BJ (cell line): ENCODE measurements around the gene ZDHHC20. TPM values are rescaled to one million over a fixed set of nuclear protein-coding genes. Genes with fewer than 3 reads are reported as not detected.

Experiments
- CTCF ChIA-PET: fragments of 350-600 bp; formaldehyde crosslinking; extraction: SDS; loops from one replicate; lab custom pipeline; 2021; ENCODE audit warnings: antibody characterized with exemption, inconsistent platforms; lab: Yijun Ruan, JAX
- POLR2A ChIA-PET: fragments of 300-600 bp; sonication (Branson Sonifier 250); formaldehyde crosslinking; extraction: SDS; loops from one replicate; lab custom pipeline; 2021; ENCODE audit warnings: antibody characterized with exemption; lab: Charles Lee
- DNase-seq: peaks from one replicate; pipeline ENCODE4 v3.0.0-alpha.2; 2011; ENCODE audit warnings: low read depth
- H3K27me3 ChIP-seq: 2 replicates; pipeline ENCODE4 v1.6.0; 2011; ENCODE audit warnings: low read length; ENCODE audit not compliant: control insufficient read depth, insufficient read depth
- H3K36me3 ChIP-seq: 2 replicates; pipeline ENCODE4 v1.5.1; 2011; ENCODE audit warnings: low read length; ENCODE audit not compliant: control insufficient read depth, insufficient read depth
- H3K4me3 ChIP-seq: 2 replicates; pipeline ENCODE4 v1.5.1; 2011; ENCODE audit warnings: low read depth, mild to moderate bottlenecking, control low read depth, low read length
- CTCF ChIP-seq: IDR thresholded peaks from 2 replicates; pipeline ENCODE4 v1.5.1; 2011; ENCODE audit warnings: low read depth, mild to moderate bottlenecking, control low read depth, inconsistent platforms, low read length, moderate library complexity; ENCODE audit not compliant: insufficient read depth
- polyA plus RNA-seq: library from polyadenylated mRNA; depleted of rRNA; stranded (reverse); fragments of >200 nt; gene quantifications from 2 replicates; pipeline ENCODE4 v1.2.3, GENCODE V29; 2011

ZDHHC20 gene
- polyA plus RNA-seq, 1 experiment: 20.2 TPM

DNA sequence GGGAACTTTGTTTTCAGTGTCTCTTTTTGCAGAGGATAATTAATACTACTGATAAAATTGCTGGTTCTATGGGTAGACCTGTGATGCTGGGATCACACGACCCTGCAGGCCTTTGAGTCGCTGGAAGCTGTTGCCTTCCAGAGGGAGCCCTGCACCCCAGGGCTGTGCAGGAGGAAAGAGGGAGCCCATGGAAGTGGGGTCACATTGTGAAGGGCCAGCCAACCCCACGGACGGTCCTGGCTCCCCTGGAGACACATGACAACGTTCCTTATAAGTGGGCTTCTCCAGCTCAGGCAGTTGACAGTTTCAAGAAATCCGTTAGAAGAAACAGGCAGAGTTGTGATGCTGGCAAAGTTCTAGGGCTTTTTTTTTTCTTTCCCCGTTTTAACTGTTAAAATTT is 98.0 kb downstream of the ZDHHC20 start:
- Histone ChIP-seq H3K36me3 (no peaks in the 10 kb centered on the region), H3K4me3 (no peak overlapping the region), H3K27me3 (peaks cover 3% of the 10 kb centered on the region; the same call in 1 of the 2 replicates)
- DNase-seq: no peak
- ChIA-PET CTCF (no interaction called here), POLR2A (no interaction called here)
- TF ChIP-seq CTCF: no peak

DNA sequence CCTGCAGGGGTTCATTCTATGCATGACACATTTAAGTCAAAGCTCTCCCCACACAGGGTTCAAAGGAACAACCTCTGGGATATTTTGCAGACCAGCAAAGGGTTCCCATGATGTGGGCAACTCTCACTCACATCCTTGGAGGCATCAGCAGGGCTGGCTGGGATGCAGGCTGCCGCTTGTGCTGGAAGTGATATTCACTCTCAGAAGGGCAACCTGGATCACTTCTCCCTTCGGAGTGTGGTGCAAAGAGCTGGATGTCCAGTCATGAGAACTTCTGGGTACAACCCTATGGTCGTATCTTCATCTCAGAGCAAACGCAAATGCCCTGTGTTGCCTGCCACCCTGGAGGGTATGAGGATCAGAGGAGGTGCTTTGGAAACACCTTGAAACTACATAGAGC is 98.6 kb downstream of the ZDHHC20 start:
- no peak overlapping the region for H3K4me3 ChIP-seq
- no peak for DNase-seq
- no peaks in the 10 kb centered on the region for H3K36me3 ChIP-seq
- ChIA-PET CTCF (no interaction called here), POLR2A (no interaction called here)
- H3K27me3 ChIP-seq: peaks cover 3% of the 10 kb centered on the region; the same call in 1 of the 2 replicates
- no peak for TF ChIP-seq CTCF

GRCh38 chr13:21359855-21360254 is 99.2 kb downstream of the ZDHHC20 start:
- DNase-seq: no peak
- ChIA-PET CTCF (no interaction called here), POLR2A (no interaction called here)
- Histone ChIP-seq H3K36me3 (no peaks in the 10 kb centered on the region), H3K27me3 (peaks cover 3% of the 10 kb centered on the region; the same call in 1 of the 2 replicates), H3K4me3 (no peak overlapping the region)
- no peak for TF ChIP-seq CTCF

- CTCF ChIA-PET: interaction anchor here (1.5 kb wide), 1 partner anchor 15 kb away, joined by 4 read pairs; no protein-coding TSS in a partner anchor
- no peaks in the 10 kb centered on the region for H3K36me3 ChIP-seq
- no peak for TF ChIP-seq CTCF
- no peaks in the 10 kb centered on the region for H3K27me3 ChIP-seq
- H3K4me3 ChIP-seq: no peak overlapping the region
- POLR2A ChIA-PET: no interaction called here
- DNase-seq: no peak
Observed at GRCh38 chr13:21355304-21355703, 103.8 kb downstream of the ZDHHC20 start.

DNA sequence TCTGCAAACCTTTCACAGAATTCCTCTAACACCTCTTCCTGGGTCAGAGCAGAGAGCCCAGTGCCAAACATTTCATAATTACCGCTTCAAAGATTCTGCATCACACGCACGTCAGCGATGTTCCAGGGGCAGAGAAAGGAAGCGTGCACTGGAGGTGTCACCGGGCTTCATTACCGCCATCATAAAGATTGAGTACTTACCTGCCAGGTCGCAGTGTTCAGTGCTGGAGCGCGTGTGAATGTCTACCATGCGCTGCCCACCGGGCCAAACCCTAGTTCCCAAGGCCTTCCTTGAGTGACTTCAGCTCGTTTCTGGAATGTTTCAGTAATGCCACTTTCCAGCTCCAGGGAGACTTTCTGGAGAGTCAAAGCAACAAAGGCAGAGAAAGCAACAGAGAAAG is 104.4 kb downstream of the ZDHHC20 start:
- no peak overlapping the region for H3K4me3 ChIP-seq
- TF ChIP-seq CTCF: no peak
- H3K27me3 ChIP-seq: no peaks in the 10 kb centered on the region
- POLR2A ChIA-PET: interaction anchor here (0.7 kb wide), 1 partner anchor 926 kb away, joined by 3 read pairs; no protein-coding TSS in a partner anchor
- CTCF ChIA-PET: interaction anchor here (1.5 kb wide), 1 partner anchor 15 kb away, joined by 4 read pairs; no protein-coding TSS in a partner anchor
- DNase-seq: no peak
- no peaks in the 10 kb centered on the region for H3K36me3 ChIP-seq
